IPS-18a (cell line): ENCODE measurements around the gene PANX1.

Experiments used
- H3K27ac ChIP-seq: one replicate; pipeline ENCODE4 v1.5.1; 2013; ENCODE audit warnings: low read length
- H3K27me3 ChIP-seq: one replicate; pipeline ENCODE4 v1.6.1; 2013; ENCODE audit warnings: mild to moderate bottlenecking, low read length; ENCODE audit not compliant: control insufficient read depth, insufficient read depth
- H3K36me3 ChIP-seq: one replicate; pipeline ENCODE4 v1.6.1; 2013; ENCODE audit warnings: low read depth, low read length; ENCODE audit not compliant: control insufficient read depth
- H3K4me1 ChIP-seq: one replicate; pipeline ENCODE4 v1.6.1; 2013; ENCODE audit warnings: low read depth, low read length; ENCODE audit not compliant: control insufficient read depth
- H3K4me3 ChIP-seq: one replicate; pipeline ENCODE4 v1.5.1; 2013; ENCODE audit warnings: low read length
- H3K9ac ChIP-seq: one replicate; pipeline ENCODE4 v1.6.1; 2013; ENCODE audit warnings: mild to moderate bottlenecking, low read length, moderate library complexity
- H3K9me3 ChIP-seq: one replicate; pipeline ENCODE4 v1.6.1; 2013; ENCODE audit warnings: low read depth, low read length; ENCODE audit not compliant: control insufficient read depth

PANX1 gene

GRCh38 chr11:94194712-94195111 lies 66.1 kb downstream of the PANX1 start:
- Histone ChIP-seq H3K9ac (no peak overlapping the region), H3K4me3 (no peak overlapping the region)

GRCh38 chr11:94196363-94196762 lies 67.7 kb downstream of the PANX1 start:
- Histone ChIP-seq H3K36me3 (no peaks in the 10 kb centered on the region), H3K27ac (no peak overlapping the region), H3K9ac (no peak overlapping the region), H3K4me3 (no peak overlapping the region), H3K27me3 (no peaks in the 10 kb centered on the region), H3K9me3 (no peaks in the 10 kb centered on the region), H3K4me1 (peaks cover 3% of the 10 kb centered on the region)

More at GRCh38 chr11:94194712-94195111, 66.1 kb downstream of the PANX1 start:
- H3K27ac ChIP-seq: no peak overlapping the region
- H3K36me3 ChIP-seq: no peaks in the 10 kb centered on the region
- no peaks in the 10 kb centered on the region for H3K9me3 ChIP-seq
- peaks cover 3% of the 10 kb centered on the region for H3K4me1 ChIP-seq
- H3K27me3 ChIP-seq: no peaks in the 10 kb centered on the region

GRCh38 chr11:94198718-94199117 lies 70.1 kb downstream of the PANX1 start:
- no peak overlapping the region for H3K4me3 ChIP-seq
- no peaks in the 10 kb centered on the region for H3K36me3 ChIP-seq
- no peaks in the 10 kb centered on the region for H3K9me3 ChIP-seq
- no peaks in the 10 kb centered on the region for H3K4me1 ChIP-seq
- H3K27me3 ChIP-seq: no peaks in the 10 kb centered on the region
- H3K9ac ChIP-seq: no peak overlapping the region
- H3K27ac ChIP-seq: no peak overlapping the region

DNA sequence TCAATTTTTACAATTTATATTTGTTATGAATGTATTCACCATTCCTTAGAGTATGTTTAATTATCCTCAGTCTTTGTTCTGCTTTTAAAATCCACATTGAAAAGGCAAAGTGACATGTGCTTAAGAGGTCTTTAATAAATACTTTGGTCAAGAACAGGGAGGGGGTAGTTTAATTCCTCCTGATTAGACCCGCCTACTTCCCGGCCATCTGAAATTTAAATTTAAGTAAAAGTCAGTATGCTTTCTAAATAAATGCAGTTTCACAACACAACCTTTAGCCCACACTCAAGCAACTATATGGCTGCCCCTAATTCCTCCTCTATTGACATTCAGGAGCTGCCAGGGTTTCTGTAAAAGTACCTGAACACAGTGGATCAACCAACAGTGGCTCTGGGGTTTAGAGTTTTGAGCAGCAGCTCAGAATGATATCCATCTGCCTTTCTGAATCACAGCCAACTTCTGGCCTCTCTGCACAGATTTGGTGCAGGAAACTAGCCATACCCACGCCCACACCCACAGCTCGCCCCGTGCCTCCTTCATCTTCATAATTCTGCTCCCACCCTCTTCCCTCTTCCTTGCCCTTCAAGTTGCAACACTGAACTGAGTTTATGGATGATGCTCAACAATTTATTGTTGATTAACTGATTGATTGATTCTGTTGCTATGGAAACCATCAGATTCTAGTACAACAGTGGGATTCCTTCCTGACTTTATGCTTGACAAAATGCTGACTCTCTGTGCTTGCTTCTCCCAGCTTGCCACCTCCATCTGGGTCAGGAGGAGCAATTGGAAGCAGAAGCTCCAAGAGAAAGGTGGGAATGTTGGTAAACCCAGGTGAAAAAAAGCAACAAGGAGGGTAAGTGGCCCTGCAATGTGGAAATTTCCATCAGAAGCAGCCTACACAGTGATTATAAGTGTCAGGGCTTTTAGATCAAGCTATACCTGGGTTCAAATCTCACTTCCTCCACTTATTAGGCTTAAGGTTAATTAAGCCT lies 70.8 kb downstream of the PANX1 start:
- no peaks in the 10 kb centered on the region for H3K27me3 ChIP-seq
- H3K36me3 ChIP-seq: no peaks in the 10 kb centered on the region
- no peak overlapping the region for H3K27ac ChIP-seq
- no peak overlapping the region for H3K4me3 ChIP-seq
- no peak overlapping the region for H3K9ac ChIP-seq
- no peaks in the 10 kb centered on the region for H3K4me1 ChIP-seq
- H3K9me3 ChIP-seq: no peaks in the 10 kb centered on the region

GRCh38 chr11:94201004-94201465 lies 72.4 kb downstream of the PANX1 start:
- Histone ChIP-seq H3K27me3 (no peaks in the 10 kb centered on the region), H3K4me3 (no peak overlapping the region), H3K4me1 (no peaks in the 10 kb centered on the region), H3K27ac (no peak overlapping the region), H3K36me3 (no peaks in the 10 kb centered on the region), H3K9me3 (no peaks in the 10 kb centered on the region), H3K9ac (no peak overlapping the region)

- no peak overlapping the region for H3K4me3 ChIP-seq
- no peak overlapping the region for H3K27ac ChIP-seq
- no peaks in the 10 kb centered on the region for H3K27me3 ChIP-seq
- no peaks in the 10 kb centered on the region for H3K9me3 ChIP-seq
- no peak overlapping the region for H3K9ac ChIP-seq
- no peaks in the 10 kb centered on the region for H3K4me1 ChIP-seq
- H3K36me3 ChIP-seq: no peaks in the 10 kb centered on the region
Observed at GRCh38 chr11:94203070-94203469, 74.4 kb downstream of the PANX1 start.

GRCh38 chr11:94211261-94211830 lies 82.7 kb downstream of the PANX1 start:
- no peak overlapping the region for H3K4me3 ChIP-seq
- no peaks in the 10 kb centered on the region for H3K27me3 ChIP-seq
- H3K4me1 ChIP-seq: no peaks in the 10 kb centered on the region
- no peak overlapping the region for H3K27ac ChIP-seq
- H3K9ac ChIP-seq: no peak overlapping the region
- no peaks in the 10 kb centered on the region for H3K9me3 ChIP-seq
- H3K36me3 ChIP-seq: no peaks in the 10 kb centered on the region

DNA sequence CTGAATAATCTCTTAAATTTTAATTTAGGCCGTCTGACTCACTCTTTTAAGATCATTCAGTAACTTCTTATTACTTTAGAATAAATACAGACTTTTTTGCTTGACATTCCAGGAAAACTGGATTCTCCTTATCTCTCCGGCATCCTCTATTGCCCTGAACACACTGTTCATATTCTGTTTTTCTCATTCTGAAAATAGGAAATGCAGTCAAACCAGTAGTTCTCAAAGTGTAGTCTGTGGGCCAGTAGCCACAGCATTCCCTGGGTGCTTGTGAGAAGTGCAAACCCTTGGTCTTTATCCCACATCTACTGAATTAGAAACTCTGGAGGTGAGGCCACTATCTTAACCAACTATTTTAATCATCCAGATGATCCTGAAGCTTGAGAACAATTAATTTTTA lies 84.3 kb downstream of the PANX1 start:
- no peaks in the 10 kb centered on the region for H3K36me3 ChIP-seq
- H3K27ac ChIP-seq: no peak overlapping the region
- no peak overlapping the region for H3K9ac ChIP-seq
- H3K9me3 ChIP-seq: no peaks in the 10 kb centered on the region
- H3K27me3 ChIP-seq: no peaks in the 10 kb centered on the region
- H3K4me3 ChIP-seq: no peak overlapping the region
- no peaks in the 10 kb centered on the region for H3K4me1 ChIP-seq

GRCh38 chr11:94217705-94218104 lies 89.1 kb downstream of the PANX1 start:
- Histone ChIP-seq H3K9ac (no peak overlapping the region), H3K9me3 (peaks cover 8% of the 10 kb centered on the region)

DNA sequence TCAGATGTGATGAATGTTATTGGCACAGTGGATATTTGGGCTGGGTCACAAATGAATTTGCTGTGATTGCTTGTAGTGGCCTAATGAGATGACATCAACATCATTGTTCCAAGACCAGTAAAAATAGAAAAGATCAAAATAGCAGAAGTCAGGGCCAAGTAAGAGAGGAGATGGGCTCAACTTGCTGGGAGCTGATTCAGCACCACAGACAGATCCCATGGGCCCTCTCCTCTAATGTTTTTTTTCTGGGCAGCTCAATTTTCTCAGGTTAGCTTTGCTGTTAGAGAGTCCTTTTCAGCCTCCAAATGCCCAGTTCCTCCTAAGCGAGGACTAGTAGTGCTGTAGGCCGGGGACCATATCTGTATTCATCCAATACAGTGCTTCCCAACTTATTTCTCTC lies 89.7 kb downstream of the PANX1 start:
- no peak overlapping the region for H3K9ac ChIP-seq
- H3K36me3 ChIP-seq: no peaks in the 10 kb centered on the region
- H3K4me3 ChIP-seq: no peak overlapping the region
- H3K27me3 ChIP-seq: no peaks in the 10 kb centered on the region
- no peak overlapping the region for H3K27ac ChIP-seq
- no peaks in the 10 kb centered on the region for H3K4me1 ChIP-seq
- H3K9me3 ChIP-seq: peaks cover 8% of the 10 kb centered on the region

More at GRCh38 chr11:94217705-94218104, 89.1 kb downstream of the PANX1 start:
- Histone ChIP-seq H3K27ac (no peak overlapping the region), H3K4me3 (no peak overlapping the region), H3K27me3 (no peaks in the 10 kb centered on the region), H3K36me3 (no peaks in the 10 kb centered on the region), H3K4me1 (no peaks in the 10 kb centered on the region)

DNA sequence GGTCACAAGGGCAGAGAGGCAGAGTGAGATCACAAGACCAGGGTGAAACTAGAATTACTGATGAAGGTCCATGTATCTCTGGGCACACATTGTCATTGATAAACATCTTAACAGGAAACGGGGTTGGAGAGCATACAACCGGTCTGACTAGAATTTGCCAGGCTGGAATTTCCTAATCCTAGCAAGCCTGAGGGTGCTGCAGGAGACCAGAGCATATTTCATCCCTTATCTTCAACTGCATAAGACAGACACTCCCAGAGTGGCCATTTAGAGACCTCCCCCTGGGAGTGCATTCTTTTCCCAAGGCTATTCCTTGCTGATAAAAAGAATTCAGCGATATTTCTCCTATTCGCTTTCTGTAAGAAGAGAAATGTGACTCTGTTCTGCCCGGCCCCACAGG lies 91.1 kb downstream of the PANX1 start:
- H3K27ac ChIP-seq: no peak overlapping the region
- H3K27me3 ChIP-seq: no peaks in the 10 kb centered on the region
- no peaks in the 10 kb centered on the region for H3K36me3 ChIP-seq
- H3K9me3 ChIP-seq: peaks cover 8% of the 10 kb centered on the region
- no peaks in the 10 kb centered on the region for H3K4me1 ChIP-seq
- no peak overlapping the region for H3K4me3 ChIP-seq
- no peak overlapping the region for H3K9ac ChIP-seq
